SK-N-SH (cell line): ENCODE measurements around the gene GSG1. TPM values are rescaled to one million over a fixed set of nuclear protein-coding genes. Genes with fewer than 3 reads are reported as not detected.

Experiments
- CTCF ChIA-PET: fragments of 300-600, 350-600 bp; formaldehyde crosslinking; extraction: SDS; loops from one replicate; lab custom pipeline; 2021; lab: Yijun Ruan, JAX
- POLR2A ChIA-PET: fragments of 350-600 bp; sonication (Branson Sonifier 250); formaldehyde crosslinking; extraction: SDS; loops from one replicate; lab custom pipeline; 2020; ENCODE audit warnings: antibody characterized with exemption, inconsistent platforms; lab: Yijun Ruan, JAX
- DNase-seq: peaks from one replicate; pipeline ENCODE4 v3.0.0; 2012
- H2AFZ ChIP-seq: fragments of 200-600 bp; sonication (generic); 2 replicates; pipeline ENCODE4 v1.8.1; 2016; ENCODE audit warnings: antibody characterized with exemption, mild to moderate bottlenecking, low read depth
- H3F3A ChIP-seq: fragments of 200-600 bp; sonication (generic); replicated peaks from 2 replicates; pipeline ENCODE3; 2016; ENCODE audit warnings: antibody characterized with exemption, mild to moderate bottlenecking; ENCODE audit not compliant: insufficient read depth
- H3K27ac ChIP-seq, 2 experiments: fragments of 200-500 bp in 1 of 2; fragments of 200-600 bp in 1 of 2; sonication (Bioruptor generic) in 1 of 2; sonication (generic), shearing (Covaris generic) in 1 of 2; 2 replicates each; pipeline versions ENCODE4 v1.5.1 to v1.6.1; 2014 to 2016; ENCODE audit warnings: low read depth in 2 of 2, inconsistent platforms in 1 of 2, low read length in 1 of 2, mild to moderate bottlenecking in 1 of 2, mixed read lengths in 1 of 2
- H3K27me3 ChIP-seq: fragments of 200-600 bp; sonication (generic), shearing (Covaris generic); 2 replicates; pipeline ENCODE4 v1.6.1; 2016; ENCODE audit warnings: mixed run types; ENCODE audit not compliant: insufficient read depth
- H3K36me3 ChIP-seq, 2 experiments: fragments of 200-500 bp in 1 of 2; fragments of 200-600 bp in 1 of 2; sonication (Bioruptor generic) in 1 of 2; sonication (generic) in 1 of 2; replicated peaks in 1 of 2; 2 replicates each; pipeline versions ENCODE3 to v1.5.1; 2014 to 2016; ENCODE audit warnings: low read length in 1 of 2, mild to moderate bottlenecking in 1 of 2; ENCODE audit not compliant: insufficient read depth in 2 of 2, control insufficient read depth in 1 of 2
- H3K4me1 ChIP-seq, 2 experiments: fragments of 200-500 bp in 1 of 2; fragments of 200-600 bp in 1 of 2; sonication (Bioruptor generic) in 1 of 2; sonication (generic), shearing (Covaris generic) in 1 of 2; 2 replicates each; pipeline versions ENCODE4 v1.5.1 to v1.6.1; 2014 to 2016; ENCODE audit warnings: low read depth in 1 of 2, low read length in 1 of 2, mixed run types in 1 of 2; ENCODE audit not compliant: insufficient read depth in 2 of 2, control insufficient read depth in 1 of 2
- H3K4me2 ChIP-seq: fragments of 200-600 bp; sonication (generic), shearing (Covaris generic); 2 replicates; pipeline ENCODE4 v1.6.1; 2017; ENCODE audit warnings: mixed run types
- H3K4me3 ChIP-seq, 2 experiments: fragments of 200-500 bp in 1 of 2; fragments of 200-600 bp in 1 of 2; sonication (Bioruptor generic) in 1 of 2; sonication (generic), shearing (Covaris generic) in 1 of 2; 2 replicates each; pipeline versions ENCODE4 v1.5.1 to v1.8.1; 2014 to 2016; ENCODE audit warnings: low read depth in 2 of 2, inconsistent platforms in 1 of 2, low read length in 1 of 2, mild to moderate bottlenecking in 1 of 2, mixed read lengths in 1 of 2, moderate library complexity in 1 of 2
- H3K79me2 ChIP-seq: fragments of 200-600 bp; sonication (generic); 2 replicates; pipeline ENCODE4 v1.8.1; 2017; ENCODE audit warnings: mild to moderate bottlenecking; ENCODE audit not compliant: insufficient read depth
- H3K9ac ChIP-seq: fragments of 200-600 bp; sonication (generic); 2 replicates; pipeline ENCODE4 v1.6.1; 2017; ENCODE audit warnings: mixed run types
- H3K9me2 ChIP-seq: fragments of 200-600 bp; sonication (generic); 2 replicates; pipeline ENCODE4 v1.6.1; 2017; ENCODE audit warnings: mixed run types
- H3K9me3 ChIP-seq: fragments of 200-600 bp; sonication (generic); 2 replicates; pipeline ENCODE4 v1.6.1; 2017; ENCODE audit warnings: mixed run types, mild to moderate bottlenecking, moderate library complexity
- H4K20me1 ChIP-seq: fragments of 200-600 bp; sonication (generic); 2 replicates; pipeline ENCODE4 v1.6.1; 2017; ENCODE audit warnings: mild to moderate bottlenecking, mixed run types; ENCODE audit not compliant: insufficient read depth
- ELF1 ChIP-seq: IDR thresholded peaks from 2 replicates; pipeline ENCODE4 v1.4.0; 2012
- EP300 ChIP-seq, 2 experiments: IDR thresholded peaks; 2 replicates each; pipeline versions ENCODE4 v1.4.0 to v1.6.1; 2012; ENCODE audit warnings: borderline replicate concordance in 1 of 2, low read depth in 1 of 2, low read length in 1 of 2
- EZH2phosphoT487 ChIP-seq: fragments of 200-600 bp; sonication (generic); IDR thresholded peaks from 2 replicates; pipeline ENCODE4 v1.6.1; 2017; ENCODE audit warnings: low read depth, mixed run types, mild to moderate bottlenecking, antibody characterized with exemption, moderate library complexity, borderline replicate concordance
- GABPA ChIP-seq: IDR thresholded peaks from 2 replicates; pipeline ENCODE4 v1.4.0; 2012; ENCODE audit warnings: low read depth, mild to moderate bottlenecking
- MEF2A ChIP-seq: IDR thresholded peaks from 2 replicates; pipeline ENCODE4 v1.4.0; 2012; ENCODE audit warnings: low read depth, borderline replicate concordance
- NFIC ChIP-seq: IDR thresholded peaks from 2 replicates; pipeline ENCODE4 v1.4.0; 2012; ENCODE audit warnings: borderline replicate concordance
- RXRA ChIP-seq: IDR thresholded peaks from 2 replicates; pipeline ENCODE4 v1.4.0; 2012; ENCODE audit warnings: low read depth, mild to moderate bottlenecking, borderline replicate concordance
- SIN3A ChIP-seq: IDR thresholded peaks from 2 replicates; pipeline ENCODE4 v1.6.1; 2012; ENCODE audit warnings: low read depth, mild to moderate bottlenecking, low read length, moderate library complexity, borderline replicate concordance
- TAF1 ChIP-seq: IDR thresholded peaks from 2 replicates; pipeline ENCODE4 v1.6.1; 2012; ENCODE audit warnings: low read depth, mild to moderate bottlenecking, low read length, moderate library complexity, borderline replicate concordance
- TCF12 ChIP-seq: IDR thresholded peaks from 2 replicates; pipeline ENCODE4 v1.4.0; 2012
- TEAD4 ChIP-seq: IDR thresholded peaks from 2 replicates; pipeline ENCODE4 v1.4.0; 2012; ENCODE audit warnings: mild to moderate bottlenecking, borderline replicate concordance; ENCODE audit not compliant: insufficient read depth
- YY1 ChIP-seq: IDR thresholded peaks from 2 replicates; pipeline ENCODE4 v1.4.0; 2012; ENCODE audit warnings: low read depth, mild to moderate bottlenecking
- WGBS: methylation state at CpG from one replicate; pipeline ENCODE4 v1.1.6; 2017; ENCODE audit warnings: low lambda C conversion rate; 5-methylcytosine and 5-hydroxymethylcytosine counted together
- polyA plus RNA-seq, 3 experiments: library from polyadenylated mRNA; depleted of rRNA; stranded (reverse); fragments of >200 nt; gene quantifications; 2 replicates each; pipeline ENCODE4 v1.2.3, GENCODE V29; 2012
- TF ChIP-seq, protein P1 (sequence below): fragments of 150-350 bp; IDR thresholded peaks from 2 replicates; pipeline ENCODE4 v1.6.1; 2016; ENCODE audit warnings: mild to moderate bottlenecking, low read depth, low read length
- TF ChIP-seq, protein P2 (sequence below): fragments of 200-600 bp; sonication (generic); IDR thresholded peaks from 2 replicates; pipeline ENCODE4 v1.6.1; 2017; ENCODE audit warnings: antibody characterized with exemption, mild to moderate bottlenecking, moderate library complexity
- TF ChIP-seq, protein P3 (sequence below): IDR thresholded peaks from 2 replicates; pipeline ENCODE4 v1.4.0; 2012; ENCODE audit warnings: low read depth, borderline replicate concordance

Gene GSG1
- polyA plus RNA-seq, 1 of the 3 experiments (the other 2 are of a cell fraction) = 0.39 TPM

DNA sequence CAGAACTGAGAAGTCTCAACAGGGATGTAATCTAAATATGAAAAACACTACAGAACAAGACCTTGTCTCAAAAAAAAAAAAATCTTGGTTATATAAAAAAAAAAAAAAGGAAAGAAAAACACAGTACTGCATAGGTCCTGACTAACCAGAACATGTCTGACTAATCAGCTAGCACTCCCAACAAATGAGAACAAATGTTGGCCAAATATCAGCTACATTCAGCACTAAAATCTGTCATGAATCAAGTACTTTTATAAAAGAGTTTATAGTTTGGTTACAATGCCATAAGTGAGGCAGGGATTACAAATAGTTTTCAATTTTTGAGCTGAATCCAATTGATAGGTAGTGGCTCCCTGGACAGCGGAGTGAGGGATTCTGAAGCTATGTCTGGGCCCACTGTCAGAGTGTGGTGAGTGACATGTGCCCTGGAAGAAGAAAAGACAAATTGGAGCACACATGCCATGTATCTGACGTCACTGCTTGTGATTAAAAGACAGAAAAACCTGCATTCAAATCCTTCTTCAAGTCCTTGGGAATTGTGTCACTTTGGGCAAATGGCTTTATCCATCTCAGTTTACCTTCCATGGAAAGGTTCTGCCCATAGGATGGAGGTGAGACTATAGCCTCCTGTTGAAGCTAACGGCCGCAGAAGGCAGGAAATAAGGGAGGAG is 64.8 kb downstream of the GSG1 start:
- TF ChIP-seq SIN3A = no peak
- TF ChIP-seq, protein P1, sequence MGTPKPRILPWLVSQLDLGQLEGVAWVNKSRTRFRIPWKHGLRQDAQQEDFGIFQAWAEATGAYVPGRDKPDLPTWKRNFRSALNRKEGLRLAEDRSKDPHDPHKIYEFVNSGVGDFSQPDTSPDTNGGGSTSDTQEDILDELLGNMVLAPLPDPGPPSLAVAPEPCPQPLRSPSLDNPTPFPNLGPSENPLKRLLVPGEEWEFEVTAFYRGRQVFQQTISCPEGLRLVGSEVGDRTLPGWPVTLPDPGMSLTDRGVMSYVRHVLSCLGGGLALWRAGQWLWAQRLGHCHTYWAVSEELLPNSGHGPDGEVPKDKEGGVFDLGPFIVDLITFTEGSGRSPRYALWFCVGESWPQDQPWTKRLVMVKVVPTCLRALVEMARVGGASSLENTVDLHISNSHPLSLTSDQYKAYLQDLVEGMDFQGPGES = no peak
- TF ChIP-seq TAF1 = no peak
- TF ChIP-seq TCF12 = no peak
- no peak for TF ChIP-seq EP300 (IDR thresholded peaks at IDR 0.05; ENCODE audit: borderline replicate concordance in 1 of 2, low read depth in 1 of 2, low read length in 1 of 2)
- TF ChIP-seq TEAD4 = no peak
- TF ChIP-seq GABPA = no peak
- TF ChIP-seq, protein P2, sequence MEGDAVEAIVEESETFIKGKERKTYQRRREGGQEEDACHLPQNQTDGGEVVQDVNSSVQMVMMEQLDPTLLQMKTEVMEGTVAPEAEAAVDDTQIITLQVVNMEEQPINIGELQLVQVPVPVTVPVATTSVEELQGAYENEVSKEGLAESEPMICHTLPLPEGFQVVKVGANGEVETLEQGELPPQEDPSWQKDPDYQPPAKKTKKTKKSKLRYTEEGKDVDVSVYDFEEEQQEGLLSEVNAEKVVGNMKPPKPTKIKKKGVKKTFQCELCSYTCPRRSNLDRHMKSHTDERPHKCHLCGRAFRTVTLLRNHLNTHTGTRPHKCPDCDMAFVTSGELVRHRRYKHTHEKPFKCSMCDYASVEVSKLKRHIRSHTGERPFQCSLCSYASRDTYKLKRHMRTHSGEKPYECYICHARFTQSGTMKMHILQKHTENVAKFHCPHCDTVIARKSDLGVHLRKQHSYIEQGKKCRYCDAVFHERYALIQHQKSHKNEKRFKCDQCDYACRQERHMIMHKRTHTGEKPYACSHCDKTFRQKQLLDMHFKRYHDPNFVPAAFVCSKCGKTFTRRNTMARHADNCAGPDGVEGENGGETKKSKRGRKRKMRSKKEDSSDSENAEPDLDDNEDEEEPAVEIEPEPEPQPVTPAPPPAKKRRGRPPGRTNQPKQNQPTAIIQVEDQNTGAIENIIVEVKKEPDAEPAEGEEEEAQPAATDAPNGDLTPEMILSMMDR = no peak
- TF ChIP-seq, protein P3, sequence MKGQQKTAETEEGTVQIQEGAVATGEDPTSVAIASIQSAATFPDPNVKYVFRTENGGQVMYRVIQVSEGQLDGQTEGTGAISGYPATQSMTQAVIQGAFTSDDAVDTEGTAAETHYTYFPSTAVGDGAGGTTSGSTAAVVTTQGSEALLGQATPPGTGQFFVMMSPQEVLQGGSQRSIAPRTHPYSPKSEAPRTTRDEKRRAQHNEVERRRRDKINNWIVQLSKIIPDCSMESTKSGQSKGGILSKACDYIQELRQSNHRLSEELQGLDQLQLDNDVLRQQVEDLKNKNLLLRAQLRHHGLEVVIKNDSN = no peak
- no peak for TF ChIP-seq RXRA
- no peak for TF ChIP-seq NFIC
- no peak for TF ChIP-seq MEF2A
- TF ChIP-seq YY1 = no peak
- TF ChIP-seq ELF1 = no peak
- TF ChIP-seq EZH2phosphoT487 = no peak
- CTCF ChIA-PET = interaction anchor here (0.9 to 1.8 kb wide), 2 partner anchors 122 to 174 kb away, joined by 3 to 6 read pairs; no protein-coding TSS in a partner anchor
- Histone ChIP-seq H3K9me2 (no peaks in the 10 kb centered on the region), H4K20me1 (no peaks in the 10 kb centered on the region), H3K9ac (no peak overlapping the region), H3K79me2 (no peaks in the 10 kb centered on the region), H3K4me1 (no peaks in the 10 kb centered on the region), H3K27ac (peak overlapping the region in 1 of 2 experiments; percentile 31; a peak in 1 of 4 replicates), H3K9me3 (no peaks in the 10 kb centered on the region), H3F3A (peaks cover 5% of the 10 kb centered on the region), H3K4me3 (no peak overlapping the region), H2AFZ (no peak overlapping the region), H3K27me3 (no peaks in the 10 kb centered on the region), H3K4me2 (no peak overlapping the region), H3K36me3 (no peaks in the 10 kb centered on the region)
- POLR2A ChIA-PET = no interaction called here
- no peak for DNase-seq
- WGBS = 92% methylated on average over 4 of the region's 4 CpGs
